HG03064 (cell line): ENCODE results near the gene DLGAP5.

Experiments
- ATAC-seq: cut with Tn5 transposase; IDR thresholded peaks from one replicate; pipeline ENCODE4 v1.9.1; 2021; ENCODE audit warnings: low read depth; ENCODE audit not compliant: unreplicated experiment

Gene DLGAP5

GRCh38 chr14:55188686-55189295 lies 2.6 kb downstream of the DLGAP5 start:
- no peak for ATAC-seq

DNA sequence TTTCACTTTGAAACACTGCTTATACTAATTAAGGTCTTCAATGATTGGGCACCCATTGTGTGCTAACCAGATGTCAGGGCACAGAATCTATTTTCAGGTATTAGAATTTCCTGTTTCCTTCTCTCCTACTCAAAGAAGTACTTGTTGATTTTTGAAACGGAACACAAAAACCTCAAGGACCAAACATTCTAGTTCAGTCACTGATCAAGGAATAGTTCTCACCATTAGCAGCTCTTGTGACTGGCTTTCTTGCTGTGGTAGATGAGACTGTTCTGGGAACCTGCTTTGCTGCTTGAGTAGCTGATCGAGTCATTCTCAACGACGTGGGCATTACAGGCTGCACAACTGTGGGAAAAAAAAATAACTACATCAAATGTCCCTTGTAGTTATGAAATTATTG lies 11.0 kb downstream of the DLGAP5 start:
- ATAC-seq = peak; percentile 91

DNA sequence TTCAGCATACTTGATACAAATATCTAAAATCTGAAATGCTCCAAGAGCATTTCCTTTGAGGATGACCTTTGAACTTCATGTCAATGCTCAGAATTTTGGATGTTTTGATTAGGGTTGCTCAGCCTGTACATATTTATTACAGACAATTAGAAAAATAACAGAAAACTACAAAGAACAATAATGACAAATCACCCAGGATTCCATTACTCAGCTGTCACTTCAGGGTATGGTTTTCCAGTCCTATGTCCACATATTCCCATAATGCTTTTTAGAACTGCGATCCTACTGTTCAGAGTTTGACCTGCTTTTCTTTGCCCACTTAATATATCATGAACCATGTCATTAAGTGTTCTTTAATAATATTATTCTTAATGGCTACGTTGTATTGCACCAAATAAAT lies 11.4 kb downstream of the DLGAP5 start:
- no peak for ATAC-seq

GRCh38 chr14:55170526-55170925 lies 20.9 kb downstream of the DLGAP5 start:
- no peak for ATAC-seq

- no peak for ATAC-seq
These were observed 30.4 kb downstream of the DLGAP5 start for GRCh38 chr14:55160989-55161388.

DNA sequence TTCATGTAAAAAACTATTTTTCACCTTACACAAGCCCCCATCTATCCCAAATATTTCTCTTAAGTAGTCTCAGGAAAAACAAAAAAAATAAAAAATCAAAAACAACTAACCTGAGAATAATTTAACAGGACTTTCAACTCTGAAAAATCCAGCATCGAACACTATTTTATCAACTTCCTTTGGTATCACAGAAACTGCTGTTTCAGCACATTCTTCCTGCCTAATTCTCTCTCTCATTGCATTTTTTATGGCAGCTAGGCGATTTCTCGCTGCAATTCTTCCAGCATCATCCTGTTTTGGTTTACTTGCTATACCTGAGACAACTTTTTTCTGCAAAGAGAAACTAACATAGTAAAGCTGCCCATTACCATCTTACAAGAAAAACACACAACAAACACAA lies 33.0 kb downstream of the DLGAP5 start:
- ATAC-seq = no peak

DNA sequence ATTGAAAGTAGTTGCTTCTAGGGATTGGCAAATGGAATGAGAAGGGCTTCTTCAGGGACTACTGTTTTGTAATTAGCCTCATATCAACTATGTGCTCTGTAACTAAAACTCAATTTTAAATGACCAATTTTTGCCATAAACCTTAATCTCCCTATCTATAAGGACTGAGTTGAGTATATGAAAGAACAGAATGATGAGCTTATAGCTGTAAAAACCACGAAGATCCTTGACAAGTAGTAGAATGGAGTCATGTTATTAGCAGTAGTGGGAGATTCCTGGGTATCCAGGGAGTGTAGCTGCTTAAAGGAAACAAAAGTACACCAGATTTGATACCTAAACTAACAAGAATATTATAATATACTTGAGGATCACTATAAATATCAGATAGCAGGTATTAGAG lies 34.3 kb downstream of the DLGAP5 start:
- no peak for ATAC-seq

GRCh38 chr14:55153951-55154350 lies 37.4 kb downstream of the DLGAP5 start:
- no peak for ATAC-seq

DNA sequence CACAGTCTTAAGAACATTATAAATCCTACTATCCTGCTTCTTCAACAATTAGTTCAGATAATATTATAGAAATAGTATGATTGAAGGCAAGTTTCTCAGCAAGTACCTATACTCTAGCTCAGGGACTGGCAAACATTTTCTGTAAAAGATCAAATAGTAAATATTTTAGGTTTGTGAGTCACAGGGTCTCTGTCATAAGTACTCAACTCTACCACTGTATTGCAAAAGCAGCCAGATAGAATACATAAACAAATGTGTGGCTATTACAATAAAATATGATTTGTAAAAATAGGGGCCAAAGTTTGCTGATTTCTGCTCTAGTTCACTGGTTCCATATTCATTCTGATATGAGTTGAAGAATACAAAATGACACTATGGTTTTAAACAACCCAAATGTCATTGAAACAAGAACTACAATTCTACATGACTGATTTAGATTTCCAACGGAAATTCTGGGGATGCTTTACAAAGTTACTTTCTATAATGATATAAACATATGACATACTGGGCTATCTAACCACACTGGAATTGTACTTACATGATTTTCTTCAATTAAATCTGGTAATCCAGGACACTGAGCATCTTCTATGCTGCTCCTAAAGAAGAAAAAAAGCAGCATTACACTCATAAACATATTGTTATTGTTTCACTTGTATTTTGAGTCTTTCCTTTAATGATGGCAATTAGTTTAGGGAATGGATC lies 39.2 kb downstream of the DLGAP5 start:
- no peak for ATAC-seq

GRCh38 chr14:55151601-55152000 lies 39.8 kb downstream of the DLGAP5 start:
- ATAC-seq = no peak

DNA sequence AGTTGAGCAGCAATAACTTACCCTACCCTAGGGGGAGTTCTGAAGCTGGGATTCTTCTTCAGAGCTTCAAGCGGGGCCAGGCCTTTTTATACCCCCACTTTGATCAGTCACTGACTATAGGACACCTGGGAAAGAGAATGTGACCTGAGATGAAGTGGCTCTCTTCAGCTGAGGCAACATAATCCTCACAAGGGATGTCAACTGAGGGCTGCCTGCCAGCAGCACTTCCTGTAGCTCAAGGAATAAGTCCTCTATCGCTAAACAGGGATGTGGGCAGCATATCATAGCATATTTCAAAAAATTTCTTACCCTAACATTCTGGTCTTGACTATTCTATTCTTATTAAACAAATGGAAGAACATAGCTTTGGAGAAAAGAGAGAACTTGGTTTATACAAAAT lies 45.0 kb downstream of the DLGAP5 start:
- no peak for ATAC-seq

GRCh38 chr14:55142466-55142865 lies 48.9 kb downstream of the DLGAP5 start:
- ATAC-seq = no peak

- no peak for ATAC-seq
These were observed 49.6 kb downstream of the DLGAP5 start for GRCh38 chr14:55141825-55142224.

DNA sequence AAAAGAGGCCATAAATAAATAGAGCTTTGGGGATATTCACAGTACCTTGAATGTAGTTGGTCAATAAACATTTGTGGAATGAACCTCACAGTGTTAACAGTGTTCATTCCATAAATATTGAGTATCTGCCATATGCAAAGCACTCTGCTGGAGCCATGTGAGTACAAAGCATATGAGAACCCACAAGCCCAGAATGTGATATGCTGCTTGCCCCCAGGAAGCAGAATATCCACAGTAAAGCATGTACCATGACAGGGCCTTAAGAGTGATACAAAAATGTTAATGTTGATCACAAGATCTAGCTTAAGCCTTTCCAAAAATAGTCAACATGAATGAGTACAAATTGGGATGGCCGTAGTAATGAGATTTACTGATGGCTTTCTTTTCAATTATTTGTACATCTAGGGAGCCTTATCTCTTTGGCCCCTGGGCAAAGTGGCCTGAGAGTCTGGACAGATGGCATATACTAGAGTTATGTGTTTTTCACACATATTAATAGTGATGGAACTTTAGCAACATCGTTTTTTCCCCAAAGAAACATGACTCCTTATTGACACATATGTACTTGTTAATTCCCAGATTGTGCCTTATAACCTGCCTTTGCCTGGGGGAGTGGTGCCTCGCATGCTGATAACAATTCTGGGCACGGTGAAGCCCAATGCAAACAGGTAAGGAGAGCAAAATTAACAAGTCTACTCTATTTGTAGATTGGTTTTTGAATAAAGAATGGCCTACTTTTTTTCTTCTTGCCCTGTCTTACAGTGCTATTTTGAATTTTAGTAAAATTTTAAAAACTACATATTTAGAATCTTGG lies 51.5 kb downstream of the DLGAP5 start:
- no peak for ATAC-seq

- no peak for ATAC-seq
These were observed 52.2 kb downstream of the DLGAP5 start for GRCh38 chr14:55139141-55139540.

- ATAC-seq = no peak
These were observed 53.3 kb downstream of the DLGAP5 start for GRCh38 chr14:55138091-55138490.

DNA sequence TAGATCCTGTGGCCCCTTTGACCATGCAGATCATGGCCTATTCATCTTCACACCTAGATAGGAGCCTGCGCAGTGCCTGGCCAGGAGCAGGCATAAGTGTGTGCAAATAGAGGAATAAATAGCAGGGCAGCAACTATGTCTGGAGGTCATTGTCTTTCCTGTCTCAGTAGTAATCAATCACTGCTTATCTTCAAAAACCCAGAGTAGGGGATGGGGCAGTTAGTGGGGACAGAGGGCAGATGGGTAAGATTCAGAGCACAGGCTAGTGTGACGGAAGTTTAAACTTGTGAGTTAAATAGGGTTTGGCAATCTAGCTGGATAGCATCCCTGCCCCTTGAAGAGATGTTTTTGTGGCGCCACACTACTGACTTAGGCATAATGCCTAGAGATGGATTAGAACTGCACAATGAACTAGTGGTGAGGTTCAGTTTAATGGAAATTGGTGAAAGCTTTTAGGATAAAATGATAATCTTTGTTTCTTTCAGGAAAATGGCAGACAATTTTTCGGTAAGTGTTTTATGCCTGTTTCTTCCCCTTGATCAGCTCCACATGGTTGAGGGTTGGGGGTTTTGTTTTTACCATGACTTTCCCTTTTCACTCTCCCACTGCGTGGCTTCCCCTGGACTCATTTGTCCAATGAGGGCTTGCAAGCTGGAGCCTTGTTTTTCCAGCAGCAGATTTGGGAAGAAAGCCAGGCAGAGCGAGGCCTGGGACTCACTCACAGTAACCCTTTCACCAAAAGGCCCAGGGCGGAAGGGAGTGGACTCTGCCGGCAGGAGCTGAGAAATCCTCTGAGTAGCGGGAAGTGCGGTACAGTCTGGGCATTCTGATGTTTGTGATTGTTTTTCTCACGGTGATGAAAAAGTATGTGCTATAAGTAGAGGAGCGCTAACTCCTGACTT lies 54.2 kb downstream of the DLGAP5 start:
- no peak for ATAC-seq

DNA sequence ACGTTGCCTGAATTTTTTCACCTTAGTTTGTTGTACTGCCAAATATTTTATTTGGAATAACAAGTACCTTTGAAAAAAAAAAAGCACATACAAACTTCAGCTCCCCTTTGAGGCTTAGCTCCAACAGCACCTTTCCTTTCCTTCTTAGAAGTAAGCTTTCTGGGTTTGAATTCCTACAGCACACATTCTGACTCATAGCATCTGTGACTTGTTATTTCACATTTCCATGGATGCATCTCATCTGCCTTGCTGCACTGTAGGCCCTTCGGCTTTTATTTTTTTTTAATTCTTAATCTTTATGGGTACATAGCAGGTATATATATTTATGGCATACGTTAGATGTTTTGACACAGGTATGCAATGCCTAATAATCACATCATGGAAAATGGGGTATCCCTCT lies 55.1 kb downstream of the DLGAP5 start:
- no peak for ATAC-seq

GRCh38 chr14:55133416-55133815 lies 58.0 kb downstream of the DLGAP5 start:
- no peak for ATAC-seq

GRCh38 chr14:55131370-55132137 lies 59.8 kb downstream of the DLGAP5 start:
- no peak for ATAC-seq
